Measurements from ENCODE around the gene TMEM178A. TPM values are rescaled to one million over a fixed set of nuclear protein-coding genes. Genes with fewer than 3 reads are reported as not detected.

TMEM178A gene
- total and polyA plus RNA-seq, 4 donors: 1.4 to 4.8 (median 3.2) TPM

- peaks cover 6 to 28% (median 15%) of the 10 kb centered on the region in 4 donors for H3K36me3 ChIP-seq (ENCODE audit: control insufficient read depth in 4 of 4, insufficient read depth in 4 of 4, low read length in 4 of 4)
- no peak overlapping the region for H3K9ac ChIP-seq (ENCODE audit: insufficient read depth in 1 of 2, low read length in 2 of 2)
- no peak overlapping the region for H3K4me3 ChIP-seq
- H3K4me1 ChIP-seq (ENCODE audit: control insufficient read depth in 5 of 5, insufficient read depth in 5 of 5, low read length in 5 of 5): peaks cover 0 to 2% (median 0%) of the 10 kb centered on the region in 5 donors
- H3K27me3 ChIP-seq (ENCODE audit: control insufficient read depth in 3 of 3, insufficient read depth in 3 of 3, low read length in 2 of 3): no peaks in the 10 kb centered on the region
- no peak for TF ChIP-seq CTCF (IDR thresholded peaks at IDR 0.05; ENCODE audit: control extremely low read depth, extremely low read depth)
- no peaks in the 10 kb centered on the region for H3K9me3 ChIP-seq (ENCODE audit: control insufficient read depth in 4 of 4, insufficient read depth in 3 of 4, low read length in 3 of 4)
- whole genome bisulfite sequencing, 2 donors: 27 to 55% methylated on average over 1 of the region's 1 CpG
- DNase-seq (no peak), ATAC-seq (ENCODE audit: insufficient read depth, low FRiP score) (no peak)
- H3K27ac ChIP-seq (ENCODE audit: low read depth in 1 of 2, low read length in 1 of 2): no peak overlapping the region
These were observed 77.6 kb downstream of the TMEM178A start for GRCh38 chr2:39743269-39743776.

GRCh38 chr2:39755466-39755865, 89.7 kb downstream of the TMEM178A start:
- H3K9ac ChIP-seq (ENCODE audit: insufficient read depth in 1 of 2, low read length in 2 of 2): no peak overlapping the region
- H3K4me1 ChIP-seq (ENCODE audit: control insufficient read depth in 5 of 5, insufficient read depth in 5 of 5, low read length in 5 of 5): no peaks in the 10 kb centered on the region
- TF ChIP-seq CTCF (IDR thresholded peaks at IDR 0.05; ENCODE audit: control extremely low read depth, extremely low read depth): no peak
- H3K36me3 ChIP-seq (ENCODE audit: control insufficient read depth in 4 of 4, insufficient read depth in 4 of 4, low read length in 4 of 4): peaks cover 18 to 47% (median 31%) of the 10 kb centered on the region in 4 donors
- H3K27me3 ChIP-seq (ENCODE audit: control insufficient read depth in 3 of 3, insufficient read depth in 3 of 3, low read length in 2 of 3): no peaks in the 10 kb centered on the region
- 90 to 98% methylated on average over 1 of the region's 1 CpG for WGBS, 2 donors
- no peak for DNase-seq
- ATAC-seq (ENCODE audit: insufficient read depth, low FRiP score): no peak
- no peaks in the 10 kb centered on the region for H3K9me3 ChIP-seq (ENCODE audit: control insufficient read depth in 4 of 4, insufficient read depth in 3 of 4, low read length in 3 of 4)
- no peak overlapping the region for H3K4me3 ChIP-seq
- no peak overlapping the region for H3K27ac ChIP-seq (ENCODE audit: low read depth in 1 of 2, low read length in 1 of 2)

- DNase-seq: no peak
- no peaks in the 10 kb centered on the region for H3K9me3 ChIP-seq (ENCODE audit: control insufficient read depth in 4 of 4, insufficient read depth in 3 of 4, low read length in 3 of 4)
- H3K9ac ChIP-seq (ENCODE audit: insufficient read depth in 1 of 2, low read length in 2 of 2): no peak overlapping the region
- no peaks in the 10 kb centered on the region for H3K4me1 ChIP-seq (ENCODE audit: control insufficient read depth in 5 of 5, insufficient read depth in 5 of 5, low read length in 5 of 5)
- no peak for ATAC-seq (ENCODE audit: insufficient read depth, low FRiP score)
- H3K27me3 ChIP-seq (ENCODE audit: control insufficient read depth in 3 of 3, insufficient read depth in 3 of 3, low read length in 2 of 3): no peaks in the 10 kb centered on the region
- 98 to 100% methylated on average over 4 of the region's 4 CpGs for WGBS, 2 donors
- TF ChIP-seq CTCF (IDR thresholded peaks at IDR 0.05; ENCODE audit: control extremely low read depth, extremely low read depth): no peak
- no peak overlapping the region for H3K4me3 ChIP-seq
- no peak overlapping the region for H3K27ac ChIP-seq (ENCODE audit: low read depth in 1 of 2, low read length in 1 of 2)
- H3K36me3 ChIP-seq (ENCODE audit: control insufficient read depth in 4 of 4, insufficient read depth in 4 of 4, low read length in 4 of 4): peaks cover 15 to 42% (median 28%) of the 10 kb centered on the region in 4 donors
These were observed 91.4 kb downstream of the TMEM178A start for GRCh38 chr2:39757156-39757555.

GRCh38 chr2:39762448-39762847, 96.7 kb downstream of the TMEM178A start:
- no peak for TF ChIP-seq CTCF (IDR thresholded peaks at IDR 0.05; ENCODE audit: control extremely low read depth, extremely low read depth)
- Histone ChIP-seq H3K27ac (ENCODE audit: low read depth in 1 of 2, low read length in 1 of 2) (no peak overlapping the region), H3K27me3 (ENCODE audit: control insufficient read depth in 3 of 3, insufficient read depth in 3 of 3, low read length in 2 of 3) (no peaks in the 10 kb centered on the region), H3K4me3 (no peak overlapping the region), H3K4me1 (ENCODE audit: control insufficient read depth in 5 of 5, insufficient read depth in 5 of 5, low read length in 5 of 5) (no peaks in the 10 kb centered on the region), H3K9me3 (ENCODE audit: control insufficient read depth in 4 of 4, insufficient read depth in 3 of 4, low read length in 3 of 4) (no peaks in the 10 kb centered on the region), H3K36me3 (ENCODE audit: control insufficient read depth in 4 of 4, insufficient read depth in 4 of 4, low read length in 4 of 4) (peaks cover 6 to 23% (median 14%) of the 10 kb centered on the region in 4 donors), H3K9ac (ENCODE audit: insufficient read depth in 1 of 2, low read length in 2 of 2) (no peak overlapping the region)
- DNase-seq (no peak), ATAC-seq (ENCODE audit: insufficient read depth, low FRiP score) (no peak)
- 97 to 99% methylated on average over 2 of the region's 2 CpGs for WGBS, 2 donors
